Right kidney (tissue), 1 donor: ENCODE results near the gene GDI1.

Experiments
- DNase-seq: peaks from one replicate; pipeline ENCODE4 v3.0.0-alpha.2; 2016

GDI1 gene

GRCh38 chrX:154403192-154403591, 33.8 kb upstream of the GDI1 start:
- no peak for DNase-seq

DNA sequence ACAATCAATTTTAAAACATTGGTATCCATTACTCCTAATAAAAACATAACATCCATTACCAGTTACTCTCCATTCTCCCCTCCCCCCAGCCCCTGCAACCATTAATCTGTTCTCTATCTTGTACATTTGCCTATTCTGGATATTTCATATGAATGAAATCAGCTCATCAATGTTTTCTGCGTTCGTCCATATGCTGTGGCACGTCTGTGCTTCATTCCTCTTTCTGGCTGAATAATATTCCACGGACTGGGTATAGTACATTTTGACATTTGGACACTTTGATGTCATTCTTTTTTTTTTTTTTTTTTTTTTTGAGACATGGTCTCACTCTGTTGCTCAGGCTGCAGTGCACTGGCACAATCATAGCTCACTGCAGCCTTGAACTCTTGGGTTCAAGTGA, 33.1 kb upstream of the GDI1 start:
- DNase-seq = no peak

- no peak for DNase-seq
These were observed 32.2 kb upstream of the GDI1 start for GRCh38 chrX:154404625-154405192.

- DNase-seq = no peak
These were observed 28.2 kb upstream of the GDI1 start for GRCh38 chrX:154408659-154409221.

GRCh38 chrX:154409222-154409871, 27.6 kb upstream of the GDI1 start, which contains the start of gene DNASE1L1:
Gene DNASE1L1 (minus strand): TSS chrX:154409254. CDS start chrX:154405568, 3,686 bp downstream.
- DNase-seq = peak; percentile 34

GRCh38 chrX:154411981-154412340, 25.0 kb upstream of the GDI1 start:
- no peak for DNase-seq

- DNase-seq = no peak
These were observed 24.5 kb upstream of the GDI1 start for GRCh38 chrX:154412468-154412867.

GRCh38 chrX:154413142-154413541, 23.8 kb upstream of the GDI1 start:
- no peak for DNase-seq

GRCh38 chrX:154417157-154417556, 19.8 kb upstream of the GDI1 start:
- no peak for DNase-seq

GRCh38 chrX:154419189-154419588, 17.8 kb upstream of the GDI1 start:
- no peak for DNase-seq

DNA sequence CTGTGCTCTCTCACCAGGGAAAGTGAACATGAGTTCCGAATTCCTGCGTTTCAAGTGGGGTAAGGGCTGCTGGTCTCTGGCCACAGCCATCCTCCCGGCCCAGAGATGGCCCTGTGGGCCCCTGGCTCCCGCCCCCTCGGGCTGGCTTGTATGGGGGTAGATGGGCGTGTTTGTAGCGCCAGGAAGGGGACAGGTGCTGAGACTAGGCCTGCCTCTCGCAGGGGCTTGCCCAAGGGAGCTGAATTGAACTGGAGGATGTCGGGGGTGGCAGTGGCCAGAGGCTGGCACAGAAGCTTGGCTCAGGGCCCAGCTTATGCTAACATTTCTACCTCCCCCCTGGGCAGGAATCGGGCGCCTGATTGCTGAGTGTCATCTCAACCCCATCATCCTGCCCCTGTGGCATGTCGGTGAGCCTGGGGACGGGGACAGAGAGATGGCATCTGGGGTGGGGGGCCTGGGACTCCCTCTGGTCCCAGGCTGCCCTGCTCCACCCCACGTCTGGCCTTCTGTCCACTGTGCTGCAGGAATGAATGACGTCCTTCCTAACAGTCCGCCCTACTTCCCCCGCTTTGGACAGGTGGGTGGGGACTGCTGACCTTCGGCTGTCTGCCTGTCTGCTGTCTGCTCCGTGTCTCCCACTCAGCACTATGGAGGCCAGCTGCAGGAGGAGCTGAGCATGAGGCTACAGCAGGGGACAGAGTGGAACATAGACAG, 17.1 kb upstream of the GDI1 start:
- DNase-seq = no peak

- DNase-seq = no peak
These were observed 16.6 kb upstream of the GDI1 start for GRCh38 chrX:154420402-154420756.

DNA sequence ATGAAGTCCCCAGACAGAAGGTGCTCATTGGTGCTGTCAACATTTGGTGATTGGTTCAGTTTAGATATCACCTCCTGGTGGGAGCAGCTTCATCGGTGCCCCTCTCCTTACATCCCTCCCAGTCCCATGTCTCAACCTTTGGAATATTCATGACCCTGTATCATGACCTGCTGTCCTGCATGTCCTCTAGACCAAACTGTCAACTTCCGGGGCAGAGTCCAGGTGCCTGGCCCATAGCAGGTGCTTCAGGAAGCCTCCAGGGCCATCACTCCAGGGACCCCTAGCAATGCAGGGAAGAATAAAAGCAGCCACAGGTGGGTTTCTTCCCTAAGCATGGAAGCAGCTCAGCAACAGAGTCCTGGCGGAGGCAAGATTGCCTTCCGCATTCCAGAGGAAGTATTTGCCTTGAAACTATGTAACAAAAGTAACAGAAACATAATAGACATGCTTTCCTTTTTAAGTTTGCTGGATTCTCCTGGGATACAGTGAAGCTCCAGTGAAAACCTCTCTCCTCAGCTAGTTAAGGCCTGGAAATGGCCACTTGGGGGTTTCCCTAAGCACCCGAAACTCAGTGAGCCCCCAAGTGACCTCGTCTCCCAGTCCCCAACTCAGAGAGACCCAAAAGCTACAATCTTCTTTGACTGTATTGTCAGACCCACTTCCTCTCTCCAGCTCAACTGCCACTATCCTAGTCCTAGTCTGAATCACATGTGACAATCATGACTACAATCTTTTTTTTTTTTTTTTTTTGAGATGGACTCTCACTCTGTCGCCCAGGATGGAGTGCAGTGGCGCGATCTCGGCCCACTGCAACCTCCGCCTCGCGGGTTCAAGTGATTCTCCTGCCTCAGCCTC, 9.8 kb upstream of the GDI1 start:
- DNase-seq = no peak

- peak; percentile 78 for DNase-seq
These were observed 8.5 kb upstream of the GDI1 start, which contains the start of gene ATP6AP1 for GRCh38 chrX:154428176-154429171. Gene ATP6AP1 (plus strand): TSS chrX:154428677. CDS start chrX:154428693, 16 bp downstream.

- DNase-seq = no peak
These were observed 7.2 kb upstream of the GDI1 start for GRCh38 chrX:154429711-154430110.

DNA sequence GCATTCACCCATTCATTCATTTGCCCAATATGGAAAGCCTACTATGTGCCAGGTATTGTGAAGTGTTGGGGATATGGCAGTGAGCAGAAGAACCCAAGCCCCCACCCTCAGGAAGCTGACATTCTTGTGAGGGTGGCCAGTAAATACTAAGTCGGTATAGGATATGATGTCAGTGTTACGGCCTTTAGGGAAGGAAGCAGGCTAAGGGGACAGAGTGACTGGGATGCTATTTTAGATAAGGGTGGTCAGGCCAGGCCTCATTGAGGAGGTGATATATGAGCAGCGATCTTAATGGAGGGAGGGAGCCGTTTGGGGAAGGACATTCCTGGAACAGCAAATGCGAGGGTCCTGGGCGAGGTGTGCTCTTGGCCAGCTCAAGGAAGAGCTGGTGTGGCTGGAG, 6.5 kb upstream of the GDI1 start:
- no peak for DNase-seq

DNA sequence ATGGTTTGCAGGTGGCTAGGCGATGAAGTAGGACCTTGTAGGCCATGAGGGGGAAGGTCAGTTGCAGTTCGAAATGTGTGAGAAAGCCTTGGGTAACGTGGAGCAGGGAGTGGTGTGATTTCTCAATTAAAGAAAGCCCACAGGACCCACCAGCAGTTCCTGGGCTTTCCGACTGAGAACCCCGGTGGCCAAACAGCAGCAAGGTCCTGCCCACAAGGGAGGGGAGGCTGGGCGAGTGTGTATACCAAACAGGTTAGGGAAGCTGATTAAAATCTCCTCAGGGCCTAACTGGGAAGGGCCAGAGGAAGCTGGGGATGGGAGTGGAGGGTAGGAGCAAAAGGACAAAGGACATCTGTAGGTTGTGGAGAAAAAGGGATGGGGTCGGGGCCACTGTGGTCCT, 6.0 kb upstream of the GDI1 start:
- no peak for DNase-seq

- no peak for DNase-seq
These were observed 5.6 kb upstream of the GDI1 start for GRCh38 chrX:154431341-154431740.

- DNase-seq = no peak
These were observed 4.7 kb upstream of the GDI1 start for GRCh38 chrX:154432210-154432609.

DNA sequence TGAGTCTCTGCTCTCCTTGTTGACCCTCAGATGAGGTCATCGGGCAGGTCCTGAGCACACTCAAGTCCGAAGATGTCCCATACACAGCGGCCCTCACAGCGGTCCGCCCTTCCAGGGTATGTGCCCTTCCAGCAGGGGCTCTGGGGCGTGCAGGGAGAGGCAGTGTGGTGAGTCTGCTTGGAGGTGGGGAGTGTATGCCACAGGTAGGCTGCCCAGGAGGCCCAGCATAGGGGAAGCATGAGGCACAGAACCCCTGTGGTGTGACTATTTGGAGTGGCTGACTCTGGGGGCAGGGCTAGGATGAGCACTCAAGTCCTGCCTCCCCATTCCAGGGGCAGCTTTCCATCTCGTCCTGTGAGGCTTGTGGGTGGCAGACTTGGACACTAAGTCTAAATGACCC, 3.3 kb upstream of the GDI1 start:
- DNase-seq = no peak
